Activated CD8-positive, alpha-beta memory T cell treated with anti-CD3 and anti-CD28 coated beads, Interleukin-2, amount 50 U/mL, for 1 hour (primary cell): ENCODE data around the gene ITGA5.
A peak's percentile ranks its signal among the peaks of the same experiment; 100 is the strongest.
"Not testable (repeated sequence)": the region's sequence is repeated elsewhere in the genome, so short reads cannot be mapped to it uniquely, and the experiment has no call there.

Experiments
- DNase-seq: peaks from one replicate; pipeline ENCODE4 v3.0.0-alpha.2; 2020; ENCODE audit errors: extremely low read depth

Gene ITGA5

DNA sequence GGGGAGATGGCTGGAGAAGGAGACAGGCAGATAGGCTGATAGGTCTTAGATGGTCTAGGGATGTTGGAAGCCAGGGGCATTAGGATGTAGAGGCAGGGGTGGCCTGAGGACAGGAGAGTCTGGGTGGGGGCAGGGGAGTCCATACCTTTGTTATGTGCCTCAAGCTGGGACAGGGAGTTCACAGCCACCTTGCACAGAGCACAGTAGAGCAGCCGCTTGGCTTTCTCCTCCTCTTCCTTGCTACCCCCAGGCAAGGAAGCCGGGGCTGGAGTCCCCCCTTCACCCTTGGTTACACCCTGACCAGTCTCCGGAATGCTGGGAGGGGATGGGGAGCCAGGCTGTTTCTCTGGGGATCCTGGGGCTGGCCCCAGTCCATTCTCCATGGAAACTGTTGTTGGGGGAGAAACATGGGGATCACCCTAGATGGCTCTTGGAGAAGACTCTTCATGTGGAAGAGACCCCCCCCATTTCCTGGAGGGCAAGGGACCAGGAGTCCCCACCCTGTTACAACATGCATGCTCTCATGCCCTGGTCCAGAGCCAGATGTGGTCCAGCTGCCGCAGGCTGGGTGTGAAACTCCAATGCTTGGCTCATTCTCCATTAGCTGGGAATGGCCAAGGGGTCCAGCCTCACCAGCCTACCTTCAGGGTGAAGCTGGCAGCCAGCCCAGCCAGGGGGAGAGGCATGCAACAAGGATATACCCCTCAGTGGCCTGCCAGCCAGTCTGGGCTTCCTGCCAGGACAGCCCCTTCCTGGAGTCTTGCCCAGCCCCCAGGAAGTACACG is 47.5 kb downstream of the ITGA5 start:
- DNase-seq, result no peak

DNA sequence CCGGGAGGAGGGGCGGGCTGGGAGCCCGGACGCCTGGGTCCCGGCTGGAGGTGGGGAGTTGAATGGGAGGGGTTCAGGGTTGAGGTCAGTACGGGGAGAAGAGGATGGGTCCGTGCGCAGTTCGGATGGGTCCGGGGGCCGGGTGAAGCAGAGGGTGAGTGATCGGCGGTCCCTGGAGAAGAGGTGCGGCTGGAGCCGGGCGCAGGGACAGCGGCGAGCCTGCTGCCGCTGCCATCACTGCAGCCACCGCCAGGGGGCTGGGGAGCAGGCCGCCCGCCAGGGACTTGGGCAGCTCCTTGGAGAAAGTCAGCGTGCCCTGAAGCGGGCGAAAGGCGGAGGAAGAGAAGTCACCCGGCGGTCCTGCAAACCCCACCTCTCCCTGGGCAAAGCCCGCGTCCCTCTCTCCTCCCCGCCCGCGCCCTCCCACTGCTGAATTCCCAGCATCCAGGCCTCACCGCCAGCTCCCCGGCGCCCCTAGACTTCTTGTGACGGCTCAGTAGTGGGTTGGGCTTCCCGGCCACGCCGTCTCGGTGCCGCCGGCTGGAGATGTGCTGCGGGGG is 48.8 kb downstream of the ITGA5 start:
- no peak for DNase-seq

DNA sequence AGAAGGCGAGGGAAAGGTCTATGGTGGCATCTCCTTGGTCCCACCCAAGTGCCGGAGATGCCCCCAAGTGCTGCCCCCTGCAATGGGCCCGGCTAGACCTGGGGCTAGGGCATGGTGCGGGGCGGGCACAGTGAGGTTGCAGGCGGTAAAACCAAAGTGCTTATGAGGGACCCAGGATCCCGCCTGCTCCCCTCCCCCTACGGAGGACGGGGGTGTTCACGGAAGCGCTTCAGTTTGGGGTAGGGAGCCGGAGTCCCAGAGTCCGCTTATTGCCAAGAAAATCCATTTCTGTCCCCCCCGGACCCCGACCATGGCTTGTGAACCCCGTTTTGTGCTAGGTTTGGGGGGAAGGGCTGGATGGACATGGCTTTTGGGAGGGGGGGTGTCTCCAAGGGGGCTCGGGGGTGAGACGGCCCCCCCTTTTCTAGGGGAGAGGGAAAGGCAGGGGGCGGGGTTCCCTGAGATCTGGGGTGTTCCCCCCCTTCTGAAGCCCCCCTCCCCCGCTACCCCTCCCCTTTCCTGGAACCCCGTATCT is 49.4 kb downstream of the ITGA5 start:
- DNase-seq, result no peak

DNA sequence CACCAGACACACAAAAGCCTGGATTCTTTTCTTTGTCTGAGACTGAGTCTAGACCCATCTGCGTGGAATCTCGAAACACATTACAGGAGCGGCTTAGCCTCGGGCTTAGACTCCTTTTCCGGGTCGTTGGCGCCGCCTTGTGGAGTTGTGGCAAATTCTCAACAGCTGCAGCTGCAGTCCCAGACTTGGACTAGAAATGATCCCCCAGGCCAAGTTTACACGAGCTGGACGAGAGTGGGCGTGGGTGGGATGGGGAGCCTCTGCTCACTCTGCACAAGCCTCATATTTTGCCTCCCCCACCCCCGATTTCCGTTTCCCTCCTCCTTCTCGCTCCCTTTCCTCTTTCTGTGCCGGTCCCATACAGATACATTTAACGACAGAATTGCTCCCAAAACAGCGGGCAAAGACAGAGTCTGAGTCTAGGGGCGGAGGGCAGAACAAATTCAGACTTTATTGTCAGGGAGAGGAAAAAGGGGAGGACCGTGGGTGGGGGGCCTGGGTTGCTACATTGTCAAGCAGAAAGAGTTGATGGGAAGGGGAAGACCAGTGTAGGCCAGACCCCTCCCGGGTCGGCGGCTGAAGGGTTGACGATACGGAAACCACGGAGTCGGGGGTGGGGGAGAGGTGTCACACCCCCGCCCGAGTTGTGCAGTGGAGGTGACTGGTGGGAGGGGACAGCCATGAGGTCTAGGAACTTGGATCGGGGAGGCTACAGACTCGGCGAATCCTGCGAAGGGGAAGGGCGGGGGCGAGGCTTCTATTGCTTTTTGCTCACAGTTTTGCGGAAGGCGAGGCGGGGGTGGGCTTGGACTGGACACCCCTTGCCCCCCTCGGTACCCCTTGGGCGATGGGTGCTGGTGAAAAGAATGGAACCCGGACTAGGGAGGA is 50.1 kb downstream of the ITGA5 start:
- peak; percentile 72 for DNase-seq

DNA sequence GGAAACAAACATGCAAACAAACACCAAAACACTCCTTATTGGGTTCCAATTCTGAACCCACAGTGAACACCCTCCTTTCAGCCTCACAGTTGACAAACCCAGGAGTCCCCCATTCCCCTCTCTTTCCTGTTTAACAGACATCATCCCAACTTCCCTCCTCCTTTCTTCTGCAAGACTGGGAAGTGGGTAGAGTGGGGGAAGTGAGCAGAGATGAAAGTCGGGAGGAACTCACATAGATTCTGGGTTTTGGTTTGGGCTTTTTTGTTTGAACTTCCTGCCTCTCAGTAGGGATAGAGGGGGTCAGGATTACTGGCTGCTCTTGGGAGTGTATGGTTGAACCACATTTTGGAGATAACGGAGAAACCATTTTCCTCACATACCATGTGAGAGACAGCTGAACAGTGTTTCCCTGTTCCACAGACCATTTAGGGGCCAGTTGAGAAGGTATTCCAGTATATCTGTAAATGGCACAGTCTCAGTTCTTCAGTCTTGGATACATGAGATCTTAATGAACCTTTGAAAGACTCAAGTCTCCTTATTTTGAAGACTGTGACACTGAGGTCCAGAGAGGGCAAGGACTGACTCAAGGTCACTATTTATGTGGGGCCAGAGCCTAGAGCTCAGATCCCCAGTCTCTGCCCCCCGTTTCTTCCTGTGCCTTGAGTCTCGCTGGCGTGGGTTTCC is 50.9 kb downstream of the ITGA5 start:
- DNase-seq, result no peak

DNA sequence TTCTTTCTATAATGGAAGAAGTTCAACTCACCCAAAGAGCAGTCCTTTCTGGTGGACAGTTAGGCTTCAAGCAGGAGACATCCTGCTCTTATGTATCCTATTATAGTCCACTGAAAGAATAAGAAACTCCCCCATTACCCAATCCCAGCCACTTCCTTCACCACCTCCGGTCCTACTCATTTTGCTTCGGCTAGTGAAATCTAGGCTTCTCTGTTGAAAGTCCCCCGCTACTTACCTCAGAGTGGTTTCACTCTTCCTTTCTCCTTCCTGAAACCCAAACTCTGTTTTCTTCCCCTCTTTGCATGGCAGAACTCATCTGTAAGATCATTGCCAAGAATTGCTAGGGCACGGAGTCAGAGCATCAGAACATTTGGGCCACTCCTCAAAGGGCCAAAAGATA is 54.7 kb downstream of the ITGA5 start, which contains the start of gene GPR84:
Gene GPR84, minus strand, starts transcription at position 74 of the 400 bp plus-strand sequence. CDS start 635 bp downstream, outside the sequence.
- no peak for DNase-seq

DNA sequence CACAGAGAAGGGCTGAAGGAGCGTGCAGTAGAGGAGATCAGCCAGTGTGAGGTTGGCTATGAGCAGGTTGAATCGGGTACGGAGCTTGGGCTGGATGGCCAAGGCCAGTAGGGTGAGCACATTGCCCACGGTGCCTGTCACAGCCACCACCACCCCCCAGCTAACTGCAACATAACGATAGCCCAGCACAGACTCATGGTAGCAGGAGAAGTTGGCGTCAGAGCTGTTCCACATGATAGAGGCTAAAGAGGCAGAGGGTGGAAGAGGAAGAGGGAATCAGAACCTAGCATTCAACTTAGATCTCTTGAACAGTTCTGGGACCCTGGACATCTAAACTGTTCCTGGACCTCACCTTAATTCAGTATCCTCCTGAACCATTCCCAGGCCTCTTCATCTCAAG is 55.4 kb downstream of the ITGA5 start:
- DNase-seq, result no peak

DNA sequence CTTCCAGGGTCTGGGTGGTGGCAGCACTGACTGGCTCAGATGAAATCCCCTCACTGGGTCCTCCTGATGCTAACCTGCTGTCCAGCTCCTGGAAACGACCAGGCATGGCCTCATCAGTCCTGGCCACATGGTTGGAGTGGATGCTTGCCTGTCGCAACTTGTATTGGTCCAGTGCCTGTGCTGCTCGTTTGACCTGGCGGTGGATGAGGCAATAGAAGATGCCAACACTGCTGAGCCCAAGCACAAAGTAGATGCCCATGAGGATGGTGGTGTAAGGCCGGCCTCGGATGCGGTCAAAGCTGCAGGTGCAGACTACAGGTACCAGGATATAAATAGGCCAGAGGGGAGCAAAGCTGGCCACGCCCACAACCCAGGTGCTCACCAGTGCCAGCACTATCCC is 56.0 kb downstream of the ITGA5 start:
- no peak for DNase-seq

DNA sequence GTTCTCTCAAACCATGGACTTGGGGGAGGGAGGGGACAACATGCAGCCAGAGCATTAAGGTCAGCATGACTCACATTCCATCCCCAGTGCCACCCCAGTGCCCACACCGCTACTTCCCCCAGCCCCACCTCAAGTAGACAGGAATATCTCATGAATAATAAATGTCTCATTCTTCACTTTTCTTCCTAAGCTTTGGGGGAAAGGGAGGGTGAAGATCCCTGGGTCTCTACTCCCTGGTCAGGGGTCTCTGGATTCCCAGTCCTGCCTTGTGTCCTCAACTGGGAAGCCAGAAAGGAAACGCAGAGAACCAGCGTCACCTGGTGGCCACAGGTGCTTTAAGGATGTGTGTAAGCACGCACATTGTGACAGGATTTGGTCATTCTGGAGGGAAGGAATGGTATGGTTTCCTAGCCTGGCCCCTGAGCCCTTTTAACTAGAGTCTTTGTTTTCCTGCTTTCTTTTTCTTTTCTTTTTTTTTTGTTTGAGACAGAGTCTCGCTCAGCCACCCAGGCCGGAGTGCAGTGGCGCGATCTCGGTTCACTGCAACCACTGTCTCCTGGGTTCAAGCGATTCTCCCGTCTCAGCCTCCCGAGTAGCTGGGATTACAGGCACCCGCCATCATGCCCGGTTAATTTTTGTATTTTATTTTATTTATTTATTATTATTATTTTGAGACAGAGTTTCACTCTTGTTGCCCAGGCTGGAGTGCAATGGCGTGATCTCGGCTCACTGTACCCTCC is 58.2 kb downstream of the ITGA5 start:
- DNase-seq, result no peak

DNA sequence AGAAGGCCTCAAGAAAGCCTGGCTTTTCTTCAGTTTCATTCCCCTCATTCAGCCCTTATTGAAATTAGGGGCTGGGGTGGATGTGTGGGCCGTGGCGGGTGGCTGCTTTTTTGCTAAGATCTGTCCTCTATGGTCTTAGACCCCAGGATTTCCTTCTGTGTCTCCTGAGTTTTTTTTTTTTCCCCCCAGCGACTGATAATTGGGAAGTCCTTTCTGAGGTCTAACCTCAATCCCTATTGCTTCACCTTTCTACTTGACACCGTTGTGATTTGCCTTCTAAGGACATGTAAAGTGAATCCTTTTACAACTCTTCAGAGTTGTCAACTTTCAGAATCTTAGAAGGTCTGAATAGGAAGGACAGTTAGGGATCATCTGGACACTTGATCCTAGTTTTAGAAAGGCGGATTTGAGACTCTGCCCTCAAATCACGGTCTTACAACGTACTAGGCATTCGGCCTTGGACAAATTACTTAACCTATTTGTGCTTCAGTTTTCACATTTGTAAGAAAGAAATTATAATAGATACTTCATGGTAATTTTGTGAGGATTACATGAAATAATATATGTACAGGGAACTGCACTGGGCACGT is 59.2 kb downstream of the ITGA5 start:
- DNase-seq, result no peak

DNA sequence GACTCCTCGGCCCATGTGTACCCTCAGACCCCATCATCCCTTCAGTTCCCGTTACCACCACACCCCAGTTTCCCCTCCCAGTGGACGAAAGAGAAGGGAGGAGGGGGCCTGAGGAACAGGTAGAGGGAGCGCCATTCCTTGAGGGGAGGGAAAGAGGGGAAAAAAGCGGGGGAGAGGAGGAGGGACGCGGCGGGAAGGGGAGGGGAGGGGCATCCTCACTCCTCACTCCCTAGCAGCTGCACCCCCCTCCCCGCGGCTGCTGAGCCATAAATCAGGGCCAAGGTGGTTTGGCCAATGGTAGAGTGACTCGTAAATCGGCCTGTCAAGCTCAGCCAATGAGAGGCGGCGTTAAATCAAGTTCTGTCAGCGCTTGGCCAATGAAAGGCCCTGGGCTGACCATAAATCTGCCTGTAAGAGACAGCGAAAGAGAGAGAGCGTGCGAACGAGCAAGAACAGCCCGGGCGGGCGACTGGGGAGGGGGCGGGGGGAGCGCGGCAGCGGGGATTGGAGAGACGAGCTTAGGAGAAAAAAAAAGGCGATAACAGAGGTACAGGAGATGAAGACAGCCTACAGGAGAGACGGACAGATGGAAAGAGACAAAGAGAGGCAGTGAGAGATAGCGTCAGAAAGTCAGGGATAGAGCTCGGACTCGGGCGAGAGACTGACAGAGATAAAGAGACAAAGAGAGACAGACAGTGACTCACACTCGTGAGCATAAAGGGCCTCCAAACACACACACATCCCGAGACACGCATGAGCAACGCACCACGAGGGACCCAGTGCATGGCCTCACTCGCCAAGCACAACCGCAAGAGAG is 59.9 kb downstream of the ITGA5 start:
- DNase-seq, result peak; percentile 93

DNA sequence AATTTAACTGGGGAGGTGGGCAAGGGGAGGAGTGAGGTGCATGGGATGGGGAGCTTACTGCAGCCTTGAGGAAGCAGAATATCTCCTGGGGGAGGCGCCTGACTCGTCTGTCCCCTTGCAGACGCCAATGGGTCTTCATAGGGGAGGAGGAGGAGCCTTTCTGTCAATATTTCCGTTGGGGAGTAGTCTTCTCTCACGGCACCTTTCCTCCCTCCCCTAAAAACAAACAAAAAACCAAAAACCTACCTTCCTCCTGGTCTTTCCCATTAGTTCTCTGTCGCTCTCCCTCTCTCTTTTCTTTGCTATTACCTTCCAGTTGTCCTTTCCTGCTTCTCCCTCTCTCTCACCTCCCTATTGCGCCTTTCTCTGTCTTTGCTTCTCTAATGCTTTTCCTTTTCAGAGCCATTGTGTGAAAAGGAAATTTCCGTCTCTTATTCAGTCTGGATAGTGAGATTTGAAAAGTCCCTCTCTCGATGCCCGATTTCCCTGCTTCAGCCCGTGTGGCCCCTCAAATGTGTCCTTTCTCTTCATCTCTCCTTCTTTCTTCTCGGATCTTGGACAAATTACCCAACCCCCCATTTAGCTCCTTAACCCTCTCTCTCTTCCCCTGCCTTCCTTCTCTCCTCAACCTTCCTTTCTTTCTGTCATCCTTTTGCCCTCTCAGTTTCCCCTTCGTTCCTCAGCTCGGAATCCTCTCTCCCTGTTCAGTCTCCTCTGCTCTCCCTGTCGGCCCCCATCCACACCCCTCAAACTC is 60.7 kb downstream of the ITGA5 start:
- no peak for DNase-seq

DNA sequence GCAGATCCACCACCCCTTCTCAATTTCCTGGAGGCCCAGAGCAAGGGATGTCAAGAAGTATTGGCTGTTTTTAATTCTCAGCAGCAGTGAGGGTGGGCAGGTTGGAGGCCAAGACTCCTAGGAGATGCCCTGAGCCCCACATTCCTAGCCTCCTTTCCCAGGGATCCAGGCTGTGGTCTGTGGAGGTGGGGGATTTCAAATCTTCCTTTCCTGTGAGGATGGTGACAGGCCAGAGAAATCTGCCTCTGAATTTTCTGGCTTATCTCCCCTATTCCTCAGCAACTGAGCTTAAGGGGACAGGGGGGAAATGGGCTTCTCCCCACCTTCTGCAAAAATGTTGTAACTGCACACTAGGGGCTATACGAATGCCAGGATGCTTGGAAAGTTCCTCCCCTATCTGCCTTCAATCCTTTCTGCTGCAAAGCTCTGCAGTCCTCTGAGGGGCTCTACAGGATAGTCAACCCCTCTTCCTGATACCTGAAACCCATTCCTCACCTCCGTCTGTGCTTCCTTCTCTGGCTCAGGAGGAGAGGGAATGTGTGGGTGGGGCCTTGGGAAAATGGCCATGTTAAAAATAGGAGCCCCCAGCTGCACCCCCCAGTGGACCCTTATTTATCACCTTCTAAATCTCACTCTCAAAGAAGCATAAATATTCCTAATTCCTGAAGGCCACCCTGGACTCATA is 61.4 kb downstream of the ITGA5 start:
- DNase-seq, result no peak

DNA sequence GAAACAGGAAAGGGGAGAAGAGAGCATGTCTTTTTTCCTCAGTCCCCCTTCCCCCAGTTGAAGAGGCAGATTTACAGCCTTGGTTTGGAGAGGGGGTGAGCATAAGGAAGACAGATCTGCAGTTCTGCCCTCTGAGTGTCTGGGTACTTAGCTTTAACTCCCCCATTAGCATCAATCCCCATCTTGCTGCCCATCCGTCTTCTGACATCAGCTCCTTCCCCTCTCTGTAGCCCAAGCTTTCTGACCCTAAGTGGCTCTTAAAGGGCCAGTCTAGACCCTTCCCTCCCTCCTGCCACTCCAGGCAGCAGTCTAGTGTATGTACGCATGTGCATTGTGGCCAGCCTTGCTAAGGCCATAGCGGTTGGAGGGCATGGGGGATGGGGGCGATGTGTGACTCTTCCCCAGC is 62.1 kb downstream of the ITGA5 start:
- DNase-seq, result no peak

DNA sequence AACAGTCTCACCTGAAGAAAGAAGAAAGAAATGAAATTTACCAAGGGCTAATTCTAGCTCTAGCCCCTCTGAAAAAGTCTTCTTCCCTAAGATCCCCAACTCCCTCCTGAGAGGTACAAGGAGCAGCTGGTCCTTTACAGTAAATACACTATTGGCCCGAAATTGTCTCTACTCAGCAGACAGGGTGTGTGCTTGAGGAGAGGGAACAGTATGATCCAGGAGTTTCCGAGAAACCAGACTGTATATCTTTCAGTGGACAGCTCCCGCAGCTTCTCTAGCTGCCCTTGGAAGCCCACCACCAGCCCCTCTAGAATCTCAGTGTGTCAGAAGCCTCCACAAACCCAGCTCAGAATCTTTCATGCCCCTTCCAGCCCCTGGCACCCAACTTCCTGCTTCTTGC is 62.8 kb downstream of the ITGA5 start:
- DNase-seq, result no peak

DNA sequence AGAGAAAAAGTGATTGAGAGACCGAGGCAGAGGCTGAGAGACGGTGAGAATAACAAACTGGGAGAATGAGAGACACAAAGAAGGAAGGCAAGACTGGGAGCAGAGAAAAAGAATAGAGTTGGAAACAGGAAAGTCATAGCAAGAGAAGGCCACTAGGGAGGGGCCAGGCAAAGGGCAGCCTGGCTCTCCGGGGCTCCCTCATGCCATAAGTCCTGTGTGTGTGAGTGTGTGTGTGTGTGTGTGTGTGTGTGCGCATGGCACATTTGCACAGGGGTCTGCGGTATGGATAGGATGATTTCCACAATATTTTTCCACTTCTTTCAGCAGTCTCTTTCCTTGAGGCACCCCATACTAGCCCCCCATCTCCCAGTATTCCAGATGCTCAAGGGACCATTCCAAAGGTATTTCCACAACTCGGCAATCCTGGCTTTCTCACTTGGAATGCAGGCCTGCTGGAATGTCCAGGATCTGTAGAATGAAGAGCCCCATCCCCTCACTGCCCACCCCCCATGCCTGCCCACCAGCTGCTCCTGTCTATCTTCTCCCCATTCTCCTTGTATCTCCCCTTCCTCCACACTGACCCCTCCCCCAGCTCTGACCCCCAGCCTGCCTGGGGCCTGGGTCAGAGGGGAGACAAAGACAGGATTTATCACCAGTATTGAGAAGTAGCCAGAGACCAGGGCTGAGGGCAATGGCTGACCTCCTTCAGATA is 63.8 kb downstream of the ITGA5 start:
- no peak for DNase-seq

DNA sequence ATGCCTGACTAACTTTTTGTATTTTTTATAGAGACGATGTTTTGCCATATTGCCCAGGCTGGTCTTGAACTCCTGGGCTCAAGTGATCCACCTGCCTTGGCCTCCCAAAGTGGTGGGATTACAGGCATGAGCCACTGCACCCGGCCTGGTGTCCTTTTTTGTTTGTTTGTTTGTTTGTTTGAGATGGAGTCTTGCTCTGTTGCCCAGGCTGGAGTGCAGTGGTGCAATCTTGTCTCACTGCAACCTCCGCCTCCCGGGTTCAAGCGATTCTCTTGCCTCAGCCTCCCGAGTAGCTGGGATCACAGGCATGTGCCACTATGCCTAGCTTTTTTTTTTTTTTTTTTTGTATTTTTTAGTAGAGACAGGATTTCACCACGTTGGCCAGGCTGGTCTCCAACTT is 64.8 kb downstream of the ITGA5 start:
- DNase-seq, result not testable (repeated sequence)
